ENCODE measurements around the gene CSPG5.

The CSPG5 gene

GRCh38 chr3:47567149-47567548, 11.5 kb downstream of the CSPG5 start:
- no peaks in the 10 kb centered on the region for H3K27me3 ChIP-seq (ENCODE audit: low read depth, low read length)
- H3K9me3 ChIP-seq (ENCODE audit: control insufficient read depth in 1 of 2, low read length in 2 of 2) = no peaks in the 10 kb centered on the region
- peaks cover 0 to 5% of the 10 kb centered on the region in 2 donors for H3K4me1 ChIP-seq (ENCODE audit: control insufficient read depth in 1 of 2, insufficient read depth in 2 of 2, low read length in 2 of 2)
- H3K27ac ChIP-seq (ENCODE audit: low read length) = no peak overlapping the region
- no peak overlapping the region for H3K4me3 ChIP-seq (ENCODE audit: low read depth in 1 of 2, low read length in 2 of 2)
- H3K36me3 ChIP-seq (ENCODE audit: control insufficient read depth in 1 of 2, insufficient read depth in 2 of 2, low read length in 2 of 2) = no peaks in the 10 kb centered on the region

GRCh38 chr3:47566667-47567066, 12.0 kb downstream of the CSPG5 start:
- H3K27ac ChIP-seq (ENCODE audit: low read length) = no peak overlapping the region
- no peaks in the 10 kb centered on the region for H3K9me3 ChIP-seq (ENCODE audit: control insufficient read depth in 1 of 2, low read length in 2 of 2)
- H3K4me1 ChIP-seq (ENCODE audit: control insufficient read depth in 1 of 2, insufficient read depth in 2 of 2, low read length in 2 of 2) = peaks cover 0 to 5% of the 10 kb centered on the region in 2 donors
- H3K36me3 ChIP-seq (ENCODE audit: control insufficient read depth in 1 of 2, insufficient read depth in 2 of 2, low read length in 2 of 2) = no peaks in the 10 kb centered on the region
- no peak overlapping the region for H3K4me3 ChIP-seq (ENCODE audit: low read depth in 1 of 2, low read length in 2 of 2)
- H3K27me3 ChIP-seq (ENCODE audit: low read depth, low read length) = no peaks in the 10 kb centered on the region

- Histone ChIP-seq H3K36me3 (ENCODE audit: control insufficient read depth in 1 of 2, insufficient read depth in 2 of 2, low read length in 2 of 2) (no peaks in the 10 kb centered on the region), H3K4me3 (ENCODE audit: low read depth in 1 of 2, low read length in 2 of 2) (no peak overlapping the region)
Measured at GRCh38 chr3:47565734-47566550, 12.7 kb downstream of the CSPG5 start.

GRCh38 chr3:47556351-47556750, 22.3 kb downstream of the CSPG5 start:
- no peaks in the 10 kb centered on the region for H3K9me3 ChIP-seq (ENCODE audit: control insufficient read depth in 1 of 2, low read length in 2 of 2)
- no peaks in the 10 kb centered on the region for H3K27me3 ChIP-seq (ENCODE audit: low read depth, low read length)
- no peak overlapping the region for H3K27ac ChIP-seq (ENCODE audit: low read length)
- H3K4me1 ChIP-seq (ENCODE audit: control insufficient read depth in 1 of 2, insufficient read depth in 2 of 2, low read length in 2 of 2) = no peaks in the 10 kb centered on the region
- no peaks in the 10 kb centered on the region for H3K36me3 ChIP-seq (ENCODE audit: control insufficient read depth in 1 of 2, insufficient read depth in 2 of 2, low read length in 2 of 2)
- no peak overlapping the region for H3K4me3 ChIP-seq (ENCODE audit: low read depth in 1 of 2, low read length in 2 of 2)

More at GRCh38 chr3:47565734-47566550, 12.7 kb downstream of the CSPG5 start:
- Histone ChIP-seq H3K9me3 (ENCODE audit: control insufficient read depth in 1 of 2, low read length in 2 of 2) (no peaks in the 10 kb centered on the region), H3K4me1 (ENCODE audit: control insufficient read depth in 1 of 2, insufficient read depth in 2 of 2, low read length in 2 of 2) (no peaks in the 10 kb centered on the region), H3K27me3 (ENCODE audit: low read depth, low read length) (no peaks in the 10 kb centered on the region), H3K27ac (ENCODE audit: low read length) (no peak overlapping the region)

- Histone ChIP-seq H3K27me3 (ENCODE audit: low read depth, low read length) (no peaks in the 10 kb centered on the region), H3K4me3 (ENCODE audit: low read depth in 1 of 2, low read length in 2 of 2) (no peak overlapping the region), H3K9me3 (ENCODE audit: control insufficient read depth in 1 of 2, low read length in 2 of 2) (no peaks in the 10 kb centered on the region), H3K27ac (ENCODE audit: low read length) (no peak overlapping the region), H3K4me1 (ENCODE audit: control insufficient read depth in 1 of 2, insufficient read depth in 2 of 2, low read length in 2 of 2) (no peaks in the 10 kb centered on the region), H3K36me3 (ENCODE audit: control insufficient read depth in 1 of 2, insufficient read depth in 2 of 2, low read length in 2 of 2) (no peaks in the 10 kb centered on the region)
Measured at GRCh38 chr3:47554335-47554734, 24.3 kb downstream of the CSPG5 start.

- H3K36me3 ChIP-seq (ENCODE audit: control insufficient read depth in 1 of 2, insufficient read depth in 2 of 2, low read length in 2 of 2) = no peaks in the 10 kb centered on the region
- no peaks in the 10 kb centered on the region for H3K4me1 ChIP-seq (ENCODE audit: control insufficient read depth in 1 of 2, insufficient read depth in 2 of 2, low read length in 2 of 2)
- no peaks in the 10 kb centered on the region for H3K27me3 ChIP-seq (ENCODE audit: low read depth, low read length)
- H3K9me3 ChIP-seq (ENCODE audit: control insufficient read depth in 1 of 2, low read length in 2 of 2) = no peaks in the 10 kb centered on the region
- H3K27ac ChIP-seq (ENCODE audit: low read length) = no peak overlapping the region
- H3K4me3 ChIP-seq (ENCODE audit: low read depth in 1 of 2, low read length in 2 of 2) = no peak overlapping the region
Measured at GRCh38 chr3:47553407-47553806, 25.3 kb downstream of the CSPG5 start.

GRCh38 chr3:47542471-47543173, 36.0 kb downstream of the CSPG5 start:
- Histone ChIP-seq H3K4me3 (ENCODE audit: low read depth in 1 of 2, low read length in 2 of 2) (no peak overlapping the region), H3K27me3 (ENCODE audit: low read depth, low read length) (no peaks in the 10 kb centered on the region), H3K36me3 (ENCODE audit: control insufficient read depth in 1 of 2, insufficient read depth in 2 of 2, low read length in 2 of 2) (no peaks in the 10 kb centered on the region), H3K27ac (ENCODE audit: low read length) (no peak overlapping the region), H3K9me3 (ENCODE audit: control insufficient read depth in 1 of 2, low read length in 2 of 2) (no peaks in the 10 kb centered on the region), H3K4me1 (ENCODE audit: control insufficient read depth in 1 of 2, insufficient read depth in 2 of 2, low read length in 2 of 2) (peaks cover 0 to 14% of the 10 kb centered on the region in 2 donors)

GRCh38 chr3:47541583-47542108, 37.0 kb downstream of the CSPG5 start:
- H3K4me3 ChIP-seq (ENCODE audit: low read depth in 1 of 2, low read length in 2 of 2) = no peak overlapping the region
- H3K9me3 ChIP-seq (ENCODE audit: control insufficient read depth in 1 of 2, low read length in 2 of 2) = no peaks in the 10 kb centered on the region
- no peaks in the 10 kb centered on the region for H3K27me3 ChIP-seq (ENCODE audit: low read depth, low read length)
- no peak overlapping the region for H3K27ac ChIP-seq (ENCODE audit: low read length)
- H3K4me1 ChIP-seq (ENCODE audit: control insufficient read depth in 1 of 2, insufficient read depth in 2 of 2, low read length in 2 of 2) = peaks cover 0 to 14% of the 10 kb centered on the region in 2 donors
- no peaks in the 10 kb centered on the region for H3K36me3 ChIP-seq (ENCODE audit: control insufficient read depth in 1 of 2, insufficient read depth in 2 of 2, low read length in 2 of 2)

GRCh38 chr3:47540281-47540680, 38.4 kb downstream of the CSPG5 start:
- no peaks in the 10 kb centered on the region for H3K27me3 ChIP-seq (ENCODE audit: low read depth, low read length)

GRCh38 chr3:47536967-47537366, 41.7 kb downstream of the CSPG5 start:
- H3K36me3 ChIP-seq (ENCODE audit: control insufficient read depth in 1 of 2, insufficient read depth in 2 of 2, low read length in 2 of 2) = no peaks in the 10 kb centered on the region
- no peaks in the 10 kb centered on the region for H3K27me3 ChIP-seq (ENCODE audit: low read depth, low read length)
- H3K4me3 ChIP-seq (ENCODE audit: low read depth in 1 of 2, low read length in 2 of 2) = no peak overlapping the region
- peaks cover 0 to 2% of the 10 kb centered on the region in 2 donors for H3K4me1 ChIP-seq (ENCODE audit: control insufficient read depth in 1 of 2, insufficient read depth in 2 of 2, low read length in 2 of 2)
- H3K9me3 ChIP-seq (ENCODE audit: control insufficient read depth in 1 of 2, low read length in 2 of 2) = no peaks in the 10 kb centered on the region
- H3K27ac ChIP-seq (ENCODE audit: low read length) = no peak overlapping the region

More at GRCh38 chr3:47540281-47540680, 38.4 kb downstream of the CSPG5 start:
- no peak overlapping the region for H3K27ac ChIP-seq (ENCODE audit: low read length)
- peaks cover 0 to 14% of the 10 kb centered on the region in 2 donors for H3K4me1 ChIP-seq (ENCODE audit: control insufficient read depth in 1 of 2, insufficient read depth in 2 of 2, low read length in 2 of 2)
- H3K4me3 ChIP-seq (ENCODE audit: low read depth in 1 of 2, low read length in 2 of 2) = no peak overlapping the region
- no peaks in the 10 kb centered on the region for H3K36me3 ChIP-seq (ENCODE audit: control insufficient read depth in 1 of 2, insufficient read depth in 2 of 2, low read length in 2 of 2)
- H3K9me3 ChIP-seq (ENCODE audit: control insufficient read depth in 1 of 2, low read length in 2 of 2) = no peaks in the 10 kb centered on the region

GRCh38 chr3:47536221-47536891, 42.3 kb downstream of the CSPG5 start:
- Histone ChIP-seq H3K9me3 (ENCODE audit: control insufficient read depth in 1 of 2, low read length in 2 of 2) (no peaks in the 10 kb centered on the region), H3K4me1 (ENCODE audit: control insufficient read depth in 1 of 2, insufficient read depth in 2 of 2, low read length in 2 of 2) (no peaks in the 10 kb centered on the region), H3K4me3 (ENCODE audit: low read depth in 1 of 2, low read length in 2 of 2) (no peak overlapping the region), H3K36me3 (ENCODE audit: control insufficient read depth in 1 of 2, insufficient read depth in 2 of 2, low read length in 2 of 2) (no peaks in the 10 kb centered on the region), H3K27ac (ENCODE audit: low read length) (no peak overlapping the region), H3K27me3 (ENCODE audit: low read depth, low read length) (no peaks in the 10 kb centered on the region)
